WTC11 (cell line): ENCODE measurements around the gene TRIM16. TPM values are rescaled to one million over a fixed set of nuclear protein-coding genes. Genes with fewer than 3 reads are reported as not detected.

Source experiments
- ATAC-seq: fragments of 200-7000 bp; cut with Tn5 transposase; 2 replicates; pipeline ENCODE4 v1.10.0; 2021; ENCODE audit warnings: mild to moderate bottlenecking, moderate library complexity
- CTCF ChIA-PET: fragments of 300-600 bp; sonication (Branson Sonifier 250); formaldehyde crosslinking; loops from one replicate; lab custom pipeline; 2021; ENCODE audit warnings: antibody characterized with exemption; lab: Charles Lee
- POLR2A ChIA-PET: fragments of 350-600 bp; sonication (Branson Sonifier 250); formaldehyde crosslinking; loops from one replicate; lab custom pipeline; 2021; ENCODE audit warnings: antibody characterized with exemption; lab: Charles Lee
- DNase-seq: peaks from one replicate; pipeline ENCODE4 v3.0.0; 2021; ENCODE audit warnings: low spot score
- H3K27ac Mint-ChIP-seq: 2 replicates; pipeline ENCODE4 v1.8.0; 2021; ENCODE audit warnings: mixed read lengths
- H3K27me3 Mint-ChIP-seq: 2 replicates; pipeline ENCODE4 v1.8.0; 2021; ENCODE audit warnings: low read depth, mild to moderate bottlenecking, moderate library complexity, mixed read lengths
- H3K36me3 Mint-ChIP-seq: 2 replicates; pipeline ENCODE4 v1.8.0; 2021; ENCODE audit warnings: mixed read lengths
- H3K4me1 Mint-ChIP-seq: 2 replicates; pipeline ENCODE4 v1.8.0; 2022; ENCODE audit warnings: mixed read lengths
- H3K4me3 Mint-ChIP-seq: 2 replicates; pipeline ENCODE4 v1.8.0; 2021; ENCODE audit warnings: mild to moderate bottlenecking, moderate library complexity, mixed read lengths
- H3K9me3 Mint-ChIP-seq: 2 replicates; pipeline ENCODE4 v1.8.0; 2021; ENCODE audit warnings: mixed read lengths
- CBFB ChIP-seq: sonication (generic); formaldehyde crosslinking; IDR thresholded peaks from 2 replicates; pipeline ENCODE4 v1.8.1; 2022; ENCODE audit warnings: mild to moderate bottlenecking, low read depth, missing genetic modification reagents
- GABPB1 ChIP-seq: sonication (generic); formaldehyde crosslinking; IDR thresholded peaks from 2 replicates; pipeline ENCODE4 v1.8.1; 2023; ENCODE audit warnings: mild to moderate bottlenecking, missing genetic modification reagents
- GRHL2 ChIP-seq: fragments of 250-450 bp; sonication (Bioruptor Pico); IDR thresholded peaks from 2 replicates; pipeline ENCODE4 v1.8.0; 2022; ENCODE audit warnings: mild to moderate bottlenecking, moderate library complexity; ENCODE audit not compliant: insufficient replicate concordance, severe bottlenecking
- HMGA2 ChIP-seq: fragments of 250-450 bp; sonication (Bioruptor Pico); IDR thresholded peaks from 2 replicates; pipeline ENCODE4 v1.4.0; 2021; ENCODE audit warnings: mild to moderate bottlenecking, moderate library complexity
- JAZF1 ChIP-seq: fragments of 250-450 bp; sonication (Bioruptor Pico); IDR thresholded peaks from 2 replicates; pipeline ENCODE4 v1.9.0; 2021; ENCODE audit warnings: moderate library complexity, mild to moderate bottlenecking, inconsistent platforms
- KAT7 ChIP-seq: sonication (generic); formaldehyde crosslinking; IDR thresholded peaks from 2 replicates; pipeline ENCODE4 v1.8.1; 2023; ENCODE audit warnings: missing genetic modification reagents, mild to moderate bottlenecking, borderline replicate concordance
- NFATC4 ChIP-seq: fragments of 250-450 bp; sonication (Bioruptor Pico); IDR thresholded peaks from 2 replicates; pipeline ENCODE4 v1.9.0; 2021; ENCODE audit warnings: mild to moderate bottlenecking
- NFYB ChIP-seq: sonication (generic); formaldehyde crosslinking; conservative IDR thresholded peaks from 2 replicates; pipeline ENCODE4 v1.8.0; 2022; ENCODE audit warnings: low read depth, missing genetic modification reagents
- RORB ChIP-seq: fragments of 250-450 bp; sonication (Bioruptor Pico); IDR thresholded peaks from 2 replicates; pipeline ENCODE4 v1.9.0; 2021; ENCODE audit warnings: mild to moderate bottlenecking
- SP1 ChIP-seq: sonication (generic); formaldehyde crosslinking; conservative IDR thresholded peaks from 2 replicates; pipeline ENCODE4 v1.8.1; 2022; ENCODE audit warnings: missing genetic modification reagents
- TCF7 ChIP-seq: sonication (generic); formaldehyde crosslinking; IDR thresholded peaks from 2 replicates; pipeline ENCODE4 v1.8.0; 2022; ENCODE audit warnings: mild to moderate bottlenecking, low read depth, missing genetic modification reagents, moderate library complexity
- TEAD1 ChIP-seq: sonication (generic); formaldehyde crosslinking; IDR thresholded peaks from 2 replicates; pipeline ENCODE4 v1.8.0; 2022; ENCODE audit warnings: mild to moderate bottlenecking, missing genetic modification reagents
- ZBTB21 ChIP-seq: sonication (generic); formaldehyde crosslinking; IDR thresholded peaks from 2 replicates; pipeline ENCODE4 v1.8.1; 2023; ENCODE audit warnings: mild to moderate bottlenecking, missing genetic modification reagents, borderline replicate concordance
- ZNF263 ChIP-seq: sonication (generic); formaldehyde crosslinking; IDR thresholded peaks from 2 replicates; pipeline ENCODE4 v1.8.1; 2022; ENCODE audit warnings: low read depth, mild to moderate bottlenecking, moderate library complexity, missing genetic modification reagents
- ZNF671 ChIP-seq: fragments of 250-450 bp; sonication (Bioruptor Pico); IDR thresholded peaks from 2 replicates; pipeline ENCODE4 v1.8.0; 2021; ENCODE audit warnings: mild to moderate bottlenecking
- total RNA-seq: library from RNA; stranded (reverse); gene quantifications from 3 replicates; pipeline ENCODE4 v1.2.3, GENCODE V29; 2021
- TF ChIP-seq, protein P1 (sequence below): fragments of 200-600 bp; IDR thresholded peaks from 2 replicates; pipeline ENCODE4 v1.8.0; 2022; ENCODE audit warnings: antibody characterized with exemption
- TF ChIP-seq, protein P2 (sequence below): sonication (generic); formaldehyde crosslinking; IDR thresholded peaks from 2 replicates; pipeline ENCODE4 v1.8.0; 2022; ENCODE audit warnings: mild to moderate bottlenecking, missing genetic modification reagents
- TF ChIP-seq, protein P3 (sequence below): fragments of 250-450 bp; sonication (Bioruptor Pico); IDR thresholded peaks from 2 replicates; pipeline ENCODE4 v1.8.0; 2021; ENCODE audit warnings: mild to moderate bottlenecking
- TF ChIP-seq, protein P4 (sequence below): sonication (generic); formaldehyde crosslinking; IDR thresholded peaks from 2 replicates; pipeline ENCODE4 v1.8.1; 2023; ENCODE audit warnings: mild to moderate bottlenecking, missing genetic modification reagents
- TF ChIP-seq, protein P5 (sequence below): sonication (generic); formaldehyde crosslinking; IDR thresholded peaks from 2 replicates; pipeline ENCODE4 v1.8.0; 2022; ENCODE audit warnings: missing genetic modification reagents
- TF ChIP-seq, protein P6 (sequence below): sonication (generic); formaldehyde crosslinking; IDR thresholded peaks from 2 replicates; pipeline ENCODE4 v1.8.1; 2022; ENCODE audit warnings: mild to moderate bottlenecking, moderate library complexity, missing genetic modification reagents
- TF ChIP-seq, protein P7 (sequence below): fragments of 250-450 bp; sonication (Bioruptor Pico); IDR thresholded peaks from 2 replicates; pipeline ENCODE4 v1.9.0; 2021; ENCODE audit warnings: moderate library complexity, mild to moderate bottlenecking, inconsistent platforms, borderline replicate concordance
- TF ChIP-seq, protein P8 (sequence below): sonication (generic); formaldehyde crosslinking; IDR thresholded peaks from 2 replicates; pipeline ENCODE4 v1.8.0; 2023; ENCODE audit warnings: missing genetic modification reagents
- TF ChIP-seq, protein P9 (sequence below): sonication (generic); formaldehyde crosslinking; IDR thresholded peaks from 2 replicates; pipeline ENCODE4 v1.8.1; 2022; ENCODE audit warnings: low read depth, mild to moderate bottlenecking, moderate library complexity, missing genetic modification reagents, borderline replicate concordance

Gene TRIM16
- total RNA-seq, 1 experiment from 2014 or later = 20.6 TPM

DNA sequence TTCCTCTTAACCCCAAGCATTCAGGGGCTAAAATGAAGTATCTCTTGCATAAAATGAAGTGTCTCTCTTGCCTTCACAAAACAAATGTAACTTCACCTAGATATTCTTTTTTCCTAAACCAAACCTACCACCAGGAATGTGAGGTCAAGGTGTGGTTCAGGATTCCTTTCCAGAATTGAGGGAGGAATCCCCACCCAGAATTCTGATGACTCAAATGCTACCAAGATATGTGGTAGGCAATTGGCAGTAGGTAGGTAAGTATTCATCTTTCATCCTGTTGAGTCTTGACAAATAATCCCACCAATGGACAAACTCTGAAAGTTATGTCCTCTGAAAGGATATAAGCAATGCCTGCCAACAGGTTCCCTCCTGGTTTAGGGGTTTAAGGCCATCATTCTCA, 26.2 kb downstream of the TRIM16 start (continued):
- TF ChIP-seq ZNF263 (CRISPR knock-in tag) (no peak), ZBTB21 (CRISPR knock-in tag) (no peak), TEAD1 (CRISPR knock-in tag) (no peak), HMGA2 (no peak), TCF7 (CRISPR knock-in tag) (no peak), KAT7 (no peak), JAZF1 (CRISPR knock-in tag) (no peak), NFYB (CRISPR knock-in tag) (no peak), GRHL2 (CRISPR knock-in tag) (no peak), ZNF671 (CRISPR knock-in tag) (no peak), RORB (CRISPR knock-in tag) (no peak)
- TF ChIP-seq, protein P1, sequence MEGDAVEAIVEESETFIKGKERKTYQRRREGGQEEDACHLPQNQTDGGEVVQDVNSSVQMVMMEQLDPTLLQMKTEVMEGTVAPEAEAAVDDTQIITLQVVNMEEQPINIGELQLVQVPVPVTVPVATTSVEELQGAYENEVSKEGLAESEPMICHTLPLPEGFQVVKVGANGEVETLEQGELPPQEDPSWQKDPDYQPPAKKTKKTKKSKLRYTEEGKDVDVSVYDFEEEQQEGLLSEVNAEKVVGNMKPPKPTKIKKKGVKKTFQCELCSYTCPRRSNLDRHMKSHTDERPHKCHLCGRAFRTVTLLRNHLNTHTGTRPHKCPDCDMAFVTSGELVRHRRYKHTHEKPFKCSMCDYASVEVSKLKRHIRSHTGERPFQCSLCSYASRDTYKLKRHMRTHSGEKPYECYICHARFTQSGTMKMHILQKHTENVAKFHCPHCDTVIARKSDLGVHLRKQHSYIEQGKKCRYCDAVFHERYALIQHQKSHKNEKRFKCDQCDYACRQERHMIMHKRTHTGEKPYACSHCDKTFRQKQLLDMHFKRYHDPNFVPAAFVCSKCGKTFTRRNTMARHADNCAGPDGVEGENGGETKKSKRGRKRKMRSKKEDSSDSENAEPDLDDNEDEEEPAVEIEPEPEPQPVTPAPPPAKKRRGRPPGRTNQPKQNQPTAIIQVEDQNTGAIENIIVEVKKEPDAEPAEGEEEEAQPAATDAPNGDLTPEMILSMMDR = no peak
- TF ChIP-seq, protein P2, sequence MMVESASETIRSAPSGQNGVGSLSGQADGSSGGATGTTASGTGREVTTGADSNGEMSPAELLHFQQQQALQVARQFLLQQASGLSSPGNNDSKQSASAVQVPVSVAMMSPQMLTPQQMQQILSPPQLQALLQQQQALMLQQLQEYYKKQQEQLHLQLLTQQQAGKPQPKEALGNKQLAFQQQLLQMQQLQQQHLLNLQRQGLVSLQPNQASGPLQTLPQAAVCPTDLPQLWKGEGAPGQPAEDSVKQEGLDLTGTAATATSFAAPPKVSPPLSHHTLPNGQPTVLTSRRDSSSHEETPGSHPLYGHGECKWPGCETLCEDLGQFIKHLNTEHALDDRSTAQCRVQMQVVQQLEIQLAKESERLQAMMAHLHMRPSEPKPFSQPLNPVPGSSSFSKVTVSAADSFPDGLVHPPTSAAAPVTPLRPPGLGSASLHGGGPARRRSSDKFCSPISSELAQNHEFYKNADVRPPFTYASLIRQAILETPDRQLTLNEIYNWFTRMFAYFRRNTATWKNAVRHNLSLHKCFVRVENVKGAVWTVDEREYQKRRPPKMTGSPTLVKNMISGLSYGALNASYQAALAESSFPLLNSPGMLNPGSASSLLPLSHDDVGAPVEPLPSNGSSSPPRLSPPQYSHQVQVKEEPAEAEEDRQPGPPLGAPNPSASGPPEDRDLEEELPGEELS (CRISPR knock-in tag) = no peak
- TF ChIP-seq, protein P3, sequence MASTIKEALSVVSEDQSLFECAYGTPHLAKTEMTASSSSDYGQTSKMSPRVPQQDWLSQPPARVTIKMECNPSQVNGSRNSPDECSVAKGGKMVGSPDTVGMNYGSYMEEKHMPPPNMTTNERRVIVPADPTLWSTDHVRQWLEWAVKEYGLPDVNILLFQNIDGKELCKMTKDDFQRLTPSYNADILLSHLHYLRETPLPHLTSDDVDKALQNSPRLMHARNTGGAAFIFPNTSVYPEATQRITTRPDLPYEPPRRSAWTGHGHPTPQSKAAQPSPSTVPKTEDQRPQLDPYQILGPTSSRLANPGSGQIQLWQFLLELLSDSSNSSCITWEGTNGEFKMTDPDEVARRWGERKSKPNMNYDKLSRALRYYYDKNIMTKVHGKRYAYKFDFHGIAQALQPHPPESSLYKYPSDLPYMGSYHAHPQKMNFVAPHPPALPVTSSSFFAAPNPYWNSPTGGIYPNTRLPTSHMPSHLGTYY (CRISPR knock-in tag) = no peak

DNA sequence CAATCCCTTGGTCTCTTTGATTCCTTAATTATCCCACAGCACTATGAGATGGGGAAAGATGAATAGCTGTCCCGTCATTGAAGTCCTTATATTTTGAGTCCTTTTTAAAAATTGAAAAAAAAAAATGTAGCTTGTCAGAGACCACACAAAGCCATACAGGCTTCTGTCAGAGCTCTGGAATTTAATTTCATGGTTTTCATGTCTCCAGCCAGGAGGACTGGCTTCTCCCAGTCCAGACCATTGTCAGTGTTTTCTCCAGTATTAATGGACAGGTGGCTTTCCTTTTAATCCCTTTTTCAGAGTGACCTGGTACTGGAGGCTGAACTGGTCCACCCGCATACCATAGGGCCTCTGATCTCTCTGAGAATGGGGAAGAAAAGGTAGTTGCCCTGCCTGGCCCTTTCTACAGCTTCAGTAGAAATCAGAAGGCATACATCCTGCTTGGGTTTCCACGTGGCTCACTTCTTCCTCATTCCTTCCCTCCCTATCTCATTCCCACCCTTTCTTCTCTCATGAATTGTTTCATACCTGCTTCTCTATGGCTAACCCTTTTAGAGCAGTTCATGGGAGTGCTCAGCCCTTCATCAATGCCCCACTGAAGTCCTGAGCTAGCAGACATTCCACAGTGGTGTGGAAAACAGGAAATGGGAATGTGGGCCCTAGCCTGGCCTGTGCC, 29.1 kb downstream of the TRIM16 start:
- no peak for DNase-seq
- ChIA-PET POLR2A (no interaction called here), CTCF (no interaction called here)
- Mint-ChIP-seq H3K4me3 (no peak overlapping the region), H3K9me3 (no peaks in the 10 kb centered on the region), H3K36me3 (peaks cover 24% of the 10 kb centered on the region), H3K4me1 (peaks cover 37% of the 10 kb centered on the region), H3K27ac (no peak overlapping the region; the same call in 1 of the 2 replicates), H3K27me3 (no peaks in the 10 kb centered on the region)
- no peak for ATAC-seq
- TF ChIP-seq, protein P4, sequence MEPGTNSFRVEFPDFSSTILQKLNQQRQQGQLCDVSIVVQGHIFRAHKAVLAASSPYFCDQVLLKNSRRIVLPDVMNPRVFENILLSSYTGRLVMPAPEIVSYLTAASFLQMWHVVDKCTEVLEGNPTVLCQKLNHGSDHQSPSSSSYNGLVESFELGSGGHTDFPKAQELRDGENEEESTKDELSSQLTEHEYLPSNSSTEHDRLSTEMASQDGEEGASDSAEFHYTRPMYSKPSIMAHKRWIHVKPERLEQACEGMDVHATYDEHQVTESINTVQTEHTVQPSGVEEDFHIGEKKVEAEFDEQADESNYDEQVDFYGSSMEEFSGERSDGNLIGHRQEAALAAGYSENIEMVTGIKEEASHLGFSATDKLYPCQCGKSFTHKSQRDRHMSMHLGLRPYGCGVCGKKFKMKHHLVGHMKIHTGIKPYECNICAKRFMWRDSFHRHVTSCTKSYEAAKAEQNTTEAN = no peak
- TF ChIP-seq, protein P5, sequence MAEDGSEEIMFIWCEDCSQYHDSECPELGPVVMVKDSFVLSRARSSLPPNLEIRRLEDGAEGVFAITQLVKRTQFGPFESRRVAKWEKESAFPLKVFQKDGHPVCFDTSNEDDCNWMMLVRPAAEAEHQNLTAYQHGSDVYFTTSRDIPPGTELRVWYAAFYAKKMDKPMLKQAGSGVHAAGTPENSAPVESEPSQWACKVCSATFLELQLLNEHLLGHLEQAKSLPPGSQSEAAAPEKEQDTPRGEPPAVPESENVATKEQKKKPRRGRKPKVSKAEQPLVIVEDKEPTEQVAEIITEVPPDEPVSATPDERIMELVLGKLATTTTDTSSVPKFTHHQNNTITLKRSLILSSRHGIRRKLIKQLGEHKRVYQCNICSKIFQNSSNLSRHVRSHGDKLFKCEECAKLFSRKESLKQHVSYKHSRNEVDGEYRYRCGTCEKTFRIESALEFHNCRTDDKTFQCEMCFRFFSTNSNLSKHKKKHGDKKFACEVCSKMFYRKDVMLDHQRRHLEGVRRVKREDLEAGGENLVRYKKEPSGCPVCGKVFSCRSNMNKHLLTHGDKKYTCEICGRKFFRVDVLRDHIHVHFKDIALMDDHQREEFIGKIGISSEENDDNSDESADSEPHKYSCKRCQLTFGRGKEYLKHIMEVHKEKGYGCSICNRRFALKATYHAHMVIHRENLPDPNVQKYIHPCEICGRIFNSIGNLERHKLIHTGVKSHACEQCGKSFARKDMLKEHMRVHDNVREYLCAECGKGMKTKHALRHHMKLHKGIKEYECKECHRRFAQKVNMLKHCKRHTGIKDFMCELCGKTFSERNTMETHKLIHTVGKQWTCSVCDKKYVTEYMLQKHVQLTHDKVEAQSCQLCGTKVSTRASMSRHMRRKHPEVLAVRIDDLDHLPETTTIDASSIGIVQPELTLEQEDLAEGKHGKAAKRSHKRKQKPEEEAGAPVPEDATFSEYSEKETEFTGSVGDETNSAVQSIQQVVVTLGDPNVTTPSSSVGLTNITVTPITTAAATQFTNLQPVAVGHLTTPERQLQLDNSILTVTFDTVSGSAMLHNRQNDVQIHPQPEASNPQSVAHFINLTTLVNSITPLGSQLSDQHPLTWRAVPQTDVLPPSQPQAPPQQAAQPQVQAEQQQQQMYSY (CRISPR knock-in tag) = no peak
- TF ChIP-seq, protein P6, sequence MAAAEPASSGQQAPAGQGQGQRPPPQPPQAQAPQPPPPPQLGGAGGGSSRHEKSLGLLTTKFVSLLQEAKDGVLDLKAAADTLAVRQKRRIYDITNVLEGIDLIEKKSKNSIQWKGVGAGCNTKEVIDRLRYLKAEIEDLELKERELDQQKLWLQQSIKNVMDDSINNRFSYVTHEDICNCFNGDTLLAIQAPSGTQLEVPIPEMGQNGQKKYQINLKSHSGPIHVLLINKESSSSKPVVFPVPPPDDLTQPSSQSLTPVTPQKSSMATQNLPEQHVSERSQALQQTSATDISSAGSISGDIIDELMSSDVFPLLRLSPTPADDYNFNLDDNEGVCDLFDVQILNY = no peak
- TF ChIP-seq, protein P7, sequence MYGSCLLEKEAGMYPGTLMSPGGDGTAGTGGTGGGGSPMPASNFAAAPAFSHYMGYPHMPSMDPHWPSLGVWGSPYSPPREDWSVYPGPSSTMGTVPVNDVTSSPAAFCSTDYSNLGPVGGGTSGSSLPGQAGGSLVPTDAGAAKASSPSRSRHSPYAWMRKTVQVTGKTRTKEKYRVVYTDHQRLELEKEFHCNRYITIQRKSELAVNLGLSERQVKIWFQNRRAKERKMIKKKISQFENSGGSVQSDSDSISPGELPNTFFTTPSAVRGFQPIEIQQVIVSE (CRISPR knock-in tag) = no peak
- TF ChIP-seq NFATC4 (CRISPR knock-in tag) (no peak), CBFB (no peak), SP1 (CRISPR knock-in tag) (no peak), GABPB1 (CRISPR knock-in tag) (no peak)
- TF ChIP-seq, protein P8, sequence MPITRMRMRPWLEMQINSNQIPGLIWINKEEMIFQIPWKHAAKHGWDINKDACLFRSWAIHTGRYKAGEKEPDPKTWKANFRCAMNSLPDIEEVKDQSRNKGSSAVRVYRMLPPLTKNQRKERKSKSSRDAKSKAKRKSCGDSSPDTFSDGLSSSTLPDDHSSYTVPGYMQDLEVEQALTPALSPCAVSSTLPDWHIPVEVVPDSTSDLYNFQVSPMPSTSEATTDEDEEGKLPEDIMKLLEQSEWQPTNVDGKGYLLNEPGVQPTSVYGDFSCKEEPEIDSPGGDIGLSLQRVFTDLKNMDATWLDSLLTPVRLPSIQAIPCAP (CRISPR knock-in tag) = no peak
- TF ChIP-seq, protein P9, sequence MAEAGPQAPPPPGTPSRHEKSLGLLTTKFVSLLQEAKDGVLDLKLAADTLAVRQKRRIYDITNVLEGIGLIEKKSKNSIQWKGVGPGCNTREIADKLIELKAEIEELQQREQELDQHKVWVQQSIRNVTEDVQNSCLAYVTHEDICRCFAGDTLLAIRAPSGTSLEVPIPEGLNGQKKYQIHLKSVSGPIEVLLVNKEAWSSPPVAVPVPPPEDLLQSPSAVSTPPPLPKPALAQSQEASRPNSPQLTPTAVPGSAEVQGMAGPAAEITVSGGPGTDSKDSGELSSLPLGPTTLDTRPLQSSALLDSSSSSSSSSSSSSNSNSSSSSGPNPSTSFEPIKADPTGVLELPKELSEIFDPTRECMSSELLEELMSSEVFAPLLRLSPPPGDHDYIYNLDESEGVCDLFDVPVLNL (CRISPR knock-in tag) = no peak
